HepG2 (cell line): ENCODE data around the gene OBP2B. TPM values are rescaled to one million over a fixed set of nuclear protein-coding genes. Genes with fewer than 3 reads are reported as not detected.
"Not testable (repeated sequence)": the region's sequence is repeated elsewhere in the genome, so short reads cannot be mapped to it uniquely, and the experiment has no call there.

Experiments used
- ATAC-seq: fragments of 200-7000 bp; cut with Tn5 transposase; 3 replicates; pipeline ENCODE4 v1.9.1; 2020; ENCODE audit warnings: mild to moderate bottlenecking, moderate library complexity
- BruUV-seq: library from RNA; stranded (reverse); fragments of 400-500 nt; replicated peaks from 2 replicates; lab custom pipeline; 2021; lab: Mats Ljungman, UMichigan
- CTCF ChIA-PET: fragments of 300-600 bp; formaldehyde crosslinking; extraction: SDS; loops from one replicate; lab custom pipeline; 2021; ENCODE audit warnings: low total read pairs, inconsistent platforms, low intra/inter-chr PET ratio; lab: Yijun Ruan, JAX
- POLR2A ChIA-PET: fragments of 350-600 bp; sonication (Branson Sonifier 250); formaldehyde crosslinking; loops from one replicate; lab custom pipeline; 2020; ENCODE audit warnings: antibody characterized with exemption, inconsistent platforms; lab: Yijun Ruan, JAX
- DNase-seq: peaks from one replicate; pipeline ENCODE4 v3.0.0-alpha.2; 2015; ENCODE audit warnings: low spot score
- FAIRE-seq: peaks from 3 replicates; lab custom pipeline; 2011; peaks lifted over from hg19 to GRCh38; lab: Jason Lieb, UNC
- H2AFZ ChIP-seq: one replicate; pipeline ENCODE4 v1.6.1; 2011; ENCODE audit warnings: low read length, inconsistent platforms
- H3K27ac ChIP-seq: fragments of 300-600 bp; 3 replicates; pipeline ENCODE4 v1.8.0; 2011; ENCODE audit warnings: mixed run types, mild to moderate bottlenecking, mixed read lengths, low read length, inconsistent platforms; ENCODE audit not compliant: insufficient read depth; ENCODE audit errors: extremely low read length
- H3K27me3 ChIP-seq, 2 experiments: fragments of 200-600 bp in 1 of 2; 2 replicates in 1 of 2; 3 replicates in 1 of 2; pipeline versions ENCODE4 v1.6.0 to v1.8.0; 2011; ENCODE audit warnings: low read length in 2 of 2, mild to moderate bottlenecking in 2 of 2, moderate library complexity in 2 of 2, inconsistent platforms in 1 of 2; ENCODE audit not compliant: insufficient read depth in 2 of 2, control insufficient read depth in 1 of 2
- H3K36me3 ChIP-seq, 2 experiments: fragments of 200-600 bp in 1 of 2; replicated peaks in 1 of 2; 2 replicates in 1 of 2; 3 replicates in 1 of 2; pipeline versions ENCODE4 v1.5.1 to v1.8.0; 2011; ENCODE audit warnings: low read length in 2 of 2, inconsistent platforms in 1 of 2; ENCODE audit not compliant: insufficient read depth in 2 of 2, control insufficient read depth in 1 of 2
- H3K4me1 ChIP-seq: 2 replicates; pipeline ENCODE4 v1.5.1; 2012; ENCODE audit warnings: low read length, inconsistent platforms; ENCODE audit not compliant: insufficient read depth
- H3K4me2 ChIP-seq: 2 replicates; pipeline ENCODE4 v1.6.0; 2011; ENCODE audit warnings: low read depth, low read length, inconsistent platforms
- H3K4me3 ChIP-seq, 3 experiments: fragments of 200-600 bp in 1 of 3; sonication (generic), shearing (Covaris generic) in 1 of 3; replicated peaks in 1 of 3; 2 replicates each; pipeline ENCODE4 v1.5.1; 2011 to 2016; ENCODE audit warnings: low read length in 3 of 3, inconsistent platforms in 2 of 3, low read depth in 2 of 3, mild to moderate bottlenecking in 2 of 3, control low read depth in 1 of 3, mixed read lengths in 1 of 3; ENCODE audit not compliant: insufficient read depth in 1 of 3
- H3K79me2 ChIP-seq: one replicate; pipeline ENCODE4 v1.6.1; 2011; ENCODE audit warnings: low read length, inconsistent platforms; ENCODE audit not compliant: insufficient read depth
- H3K9ac ChIP-seq: 2 replicates; pipeline ENCODE4 v1.6.0; 2011; ENCODE audit warnings: mild to moderate bottlenecking, low read depth, low read length, inconsistent platforms; ENCODE audit not compliant: insufficient read depth
- H3K9me3 ChIP-seq: 2 replicates; pipeline ENCODE4 v1.5.1; 2012; ENCODE audit warnings: mild to moderate bottlenecking, low read length
- H4K20me1 ChIP-seq: 2 replicates; pipeline ENCODE4 v1.6.0; 2011; ENCODE audit warnings: inconsistent platforms, mild to moderate bottlenecking, low read length, moderate library complexity; ENCODE audit not compliant: insufficient read depth
- CERS6 ChIP-seq: sonication (generic); formaldehyde crosslinking; IDR thresholded peaks from 2 replicates; pipeline ENCODE4 v1.5.0; 2020; ENCODE audit warnings: missing genetic modification reagents
- FOXO1 ChIP-seq: sonication (generic); formaldehyde crosslinking; IDR thresholded peaks from 2 replicates; pipeline ENCODE4 v1.4.0; 2020; ENCODE audit warnings: missing genetic modification reagents
- JUND ChIP-seq: sonication (generic); formaldehyde crosslinking; IDR thresholded peaks from 2 replicates; pipeline ENCODE4 v1.8.0; 2022; ENCODE audit warnings: mild to moderate bottlenecking, missing genetic modification reagents
- MTA3 ChIP-seq: sonication (generic); formaldehyde crosslinking; IDR thresholded peaks from 2 replicates; pipeline ENCODE4 v1.4.0; 2020; ENCODE audit warnings: missing genetic modification reagents
- NFKBIZ ChIP-seq: IDR thresholded peaks from 2 replicates; pipeline ENCODE4 v1.6.1; 2018; ENCODE audit warnings: missing genetic modification reagents, missing compliant biosample characterization
- RBM22 ChIP-seq: fragments of 200-400 bp; formaldehyde crosslinking; optimal IDR thresholded peaks from 2 replicates; pipeline ENCODE3; 2017; ENCODE audit warnings: mild to moderate bottlenecking, low read length, moderate library complexity
- ZBTB7B ChIP-seq: sonication (generic); formaldehyde crosslinking; IDR thresholded peaks from 2 replicates; pipeline ENCODE4 v1.4.0; 2020; ENCODE audit warnings: missing genetic modification reagents
- ZNF329 ChIP-seq: sonication (generic); formaldehyde crosslinking; IDR thresholded peaks from 2 replicates; pipeline ENCODE4 v1.9.0; 2021; ENCODE audit warnings: low read depth, mild to moderate bottlenecking, missing genetic modification reagents
- ZNF441 ChIP-seq: sonication (generic); formaldehyde crosslinking; IDR thresholded peaks from 2 replicates; pipeline ENCODE4 v1.7.0; 2021; ENCODE audit warnings: missing genetic modification reagents, borderline replicate concordance
- ZNF567 ChIP-seq: sonication (generic); formaldehyde crosslinking; IDR thresholded peaks from 2 replicates; pipeline ENCODE4 v1.8.1; 2023; ENCODE audit warnings: mild to moderate bottlenecking, missing genetic modification reagents, borderline replicate concordance
- ZNF776 ChIP-seq: sonication (generic); formaldehyde crosslinking; IDR thresholded peaks from 2 replicates; pipeline ENCODE4 v1.4.0; 2020; ENCODE audit warnings: mild to moderate bottlenecking, missing genetic modification reagents
- ZNF800 ChIP-seq: sonication (generic); formaldehyde crosslinking; IDR thresholded peaks from 2 replicates; pipeline ENCODE4 v1.4.0; 2020; ENCODE audit warnings: missing genetic modification reagents
- WGBS: methylation state at CpG from one replicate; pipeline ENCODE4 v1.1.6; 2017; ENCODE audit warnings: low lambda C conversion rate; 5-methylcytosine and 5-hydroxymethylcytosine counted together
- in situ Hi-C: cut with HindIII; loops from 2 replicates; pipeline ENCODE4 v1.10.0; 2017; ENCODE audit warnings: low pct_unique_long_range_greater_than_20kb; ENCODE audit not compliant: extremely low pct_ligation_motif_present
- intact Hi-C: fragments of 100-400 bp; cut with micrococcal nuclease; formaldehyde crosslinking; loops from one replicate; pipeline ENCODE4 v1.10.0; 2022; ENCODE audit not compliant: unreplicated experiment
- polyA plus RNA-seq, 8 experiments: library from polyadenylated mRNA; depleted of rRNA in 3 of 8; stranded (reverse) in 7 of 8; unstranded in 1 of 8; fragments of >200 nt; fragmentation: Illumina TruSeq in 4 of 8; extraction: Trizol in 4 of 8; gene quantifications; 2 replicates each; pipeline versions ENCODE4 v1.2.1 to v1.2.3, GENCODE V29; 2011 to 2016; ENCODE audit warnings: low read depth in 4 of 8, missing spikeins in 1 of 8, mixed read lengths in 1 of 8; ENCODE audit not compliant: insufficient read depth in 1 of 8
- total RNA-seq, 5 experiments: library from RNA; depleted of rRNA; stranded (reverse); fragments of >200 nt; fragmentation: Illumina TruSeq; extraction: Trizol; gene quantifications; 2 replicates each; pipeline ENCODE4 v1.2.3, GENCODE V29; 2016; ENCODE audit warnings: low read depth in 1 of 5

The OBP2B gene
- total and polyA plus RNA-seq, 2 of the 13 experiments (the other 11 are each of a cell fraction or from before 2014, with no cell fraction given): not detected

GRCh38 chr9:133205996-133206931 lies 2.8 kb downstream of the OBP2B start:
- H3K36me3 ChIP-seq: no peaks in the 10 kb centered on the region
- TF ChIP-seq ZNF800 (CRISPR knock-in tag) (no peak), JUND (CRISPR knock-in tag) (no peak), ZBTB7B (CRISPR knock-in tag) (no peak), ZNF441 (no peak), ZNF567 (CRISPR knock-in tag) (no peak), NFKBIZ (CRISPR knock-in tag) (no peak), ZNF776 (CRISPR knock-in tag) (no peak), FOXO1 (CRISPR knock-in tag) (no peak), CERS6 (CRISPR knock-in tag) (no peak), MTA3 (CRISPR knock-in tag) (no peak), ZNF329 (CRISPR knock-in tag) (no peak), RBM22 (no peak)
- TF ChIP-seq, all 625 proteins: peak for 0
- Histone ChIP-seq H3K79me2 (no peaks in the 10 kb centered on the region), H3K9me3 (no peaks in the 10 kb centered on the region), H4K20me1 (no peaks in the 10 kb centered on the region), H3K27ac (no peak overlapping the region), H3K4me3 (no peak overlapping the region), H3K4me2 (no peak overlapping the region), H3K9ac (no peak overlapping the region), H3K27me3 (peaks cover 4 to 49% of the 10 kb centered on the region in 2 experiments; a peak in 3 of 5 replicates), H2AFZ (no peak overlapping the region), H3K4me1 (no peaks in the 10 kb centered on the region; the same call in 1 of the 2 replicates)
- FAIRE-seq (no peak), DNase-seq (no peak), ATAC-seq (no peak)
- ChIA-PET POLR2A (no interaction called here), CTCF (no interaction called here)
- intact Hi-C loops: no loop called here
- 33% methylated on average over 15 of the region's 35 CpGs for WGBS
- in situ Hi-C loops: no loop called here
- no TSS peak for BruUV-seq

- intact Hi-C loops, H3K79me2 ChIP-seq, ATAC-seq, in situ Hi-C loops, H3K4me3 ChIP-seq, H3K36me3 ChIP-seq, DNase-seq, H3K27ac ChIP-seq, H3K4me2 ChIP-seq, POLR2A ChIA-PET, H4K20me1 ChIP-seq, FAIRE-seq, CTCF ChIA-PET, BruUV-seq, H3K4me1 ChIP-seq, H2AFZ ChIP-seq, H3K9ac ChIP-seq, H3K9me3 ChIP-seq: not testable (repeated sequence)
- WGBS: 0% methylated on average over 4 of the region's 14 CpGs
- peaks cover 4 to 54% of the 10 kb centered on the region in 2 experiments; a peak in 3 of 5 replicates for H3K27me3 ChIP-seq
These were observed 3.6 kb downstream of the OBP2B start for GRCh38 chr9:133205481-133205887.
